Naive thymus-derived CD4-positive, alpha-beta T cell (primary cell): ENCODE data around the gene FFAR4. TPM values are rescaled to one million over a fixed set of nuclear protein-coding genes. Genes with fewer than 3 reads are reported as not detected.

Experiments used
- ATAC-seq: fragments of 150-1000 bp; cut with Tn5 transposase; 2 replicates; pipeline ENCODE4 v1.10.0; 2021; ENCODE audit warnings: mild to moderate bottlenecking, moderate library complexity
- CTCF ChIA-PET: fragments of 350-600 bp; sonication (Branson Sonifier 250); formaldehyde crosslinking; loops from one replicate; lab custom pipeline; 2021; ENCODE audit warnings: antibody characterized with exemption; lab: Charles Lee
- POLR2A ChIA-PET: fragments of 350-600 bp; sonication (Branson Sonifier 250); formaldehyde crosslinking; loops from one replicate; lab custom pipeline; 2021; ENCODE audit warnings: antibody characterized with exemption, inconsistent platforms; lab: Charles Lee
- DNase-seq, 9 donors: peaks; one replicate each; pipeline versions ENCODE4 v3.0.0 to v3.0.0-alpha.2; 2020 to 2022; ENCODE audit warnings: mixed read lengths in 1 of 9
- H3K27ac ChIP-seq: one replicate; pipeline ENCODE4 v1.7.0; 2013; ENCODE audit warnings: mild to moderate bottlenecking, low read depth, low read length, moderate library complexity
- H3K27me3 ChIP-seq, 2 donors: one replicate each; pipeline ENCODE4 v1.7.0; 2013; ENCODE audit warnings: low read length in 2 of 2, mild to moderate bottlenecking in 2 of 2, moderate library complexity in 2 of 2; ENCODE audit not compliant: control insufficient read depth in 2 of 2, insufficient read depth in 2 of 2
- H3K36me3 ChIP-seq, 3 experiments: 1 replicate in 2 of 3; 2 replicates in 1 of 3; pipeline ENCODE4 v1.7.0; 2013; ENCODE audit warnings: low read length in 3 of 3, mild to moderate bottlenecking in 3 of 3, moderate library complexity in 1 of 3; ENCODE audit not compliant: insufficient read depth in 3 of 3, control insufficient read depth in 2 of 3
- H3K4me1 ChIP-seq, 2 donors: one replicate each; pipeline ENCODE4 v1.7.0; 2013; ENCODE audit warnings: low read length in 2 of 2, mild to moderate bottlenecking in 2 of 2, moderate library complexity in 1 of 2; ENCODE audit not compliant: control insufficient read depth in 2 of 2, insufficient read depth in 2 of 2
- H3K4me3 ChIP-seq: 2 replicates; pipeline ENCODE4 v1.7.0; 2013; ENCODE audit warnings: mild to moderate bottlenecking, low read length
- H3K9me3 ChIP-seq, 3 experiments: 1 replicate in 2 of 3; 2 replicates in 1 of 3; pipeline ENCODE4 v1.7.0; 2013; ENCODE audit warnings: low read length in 3 of 3; ENCODE audit not compliant: control insufficient read depth in 2 of 3
- H3K27ac Mint-ChIP-seq, 9 donors: one replicate each; pipeline ENCODE4 v1.8.0; 2020 to 2022; ENCODE audit warnings: mixed read lengths in 9 of 9, mild to moderate bottlenecking in 8 of 9, moderate library complexity in 5 of 9, inconsistent platforms in 2 of 9
- H3K27me3 Mint-ChIP-seq, 5 donors: one replicate each; pipeline ENCODE4 v1.8.0; 2021 to 2022; ENCODE audit warnings: mixed read lengths in 5 of 5, mild to moderate bottlenecking in 1 of 5
- H3K36me3 Mint-ChIP-seq, 5 donors: one replicate each; pipeline ENCODE4 v1.8.0; 2020 to 2022; ENCODE audit warnings: mixed read lengths in 5 of 5, mild to moderate bottlenecking in 3 of 5, inconsistent platforms in 1 of 5
- H3K4me1 Mint-ChIP-seq, 7 donors: one replicate each; pipeline ENCODE4 v1.8.0; 2020 to 2022; ENCODE audit warnings: mixed read lengths in 7 of 7, mild to moderate bottlenecking in 3 of 7, inconsistent platforms in 1 of 7
- H3K4me3 Mint-ChIP-seq, 10 donors: one replicate each; pipeline ENCODE4 v1.8.0; 2020 to 2022; ENCODE audit warnings: mild to moderate bottlenecking in 10 of 10, mixed read lengths in 10 of 10, moderate library complexity in 6 of 10, inconsistent platforms in 2 of 10
- H3K9me3 Mint-ChIP-seq, 11 donors: one replicate each; pipeline ENCODE4 v1.8.0; 2020 to 2022; ENCODE audit warnings: mixed read lengths in 11 of 11, mild to moderate bottlenecking in 4 of 11, inconsistent platforms in 1 of 11, moderate library complexity in 1 of 11
- intact Hi-C, 2 donors: fragments of 100-400 bp; cut with micrococcal nuclease; formaldehyde crosslinking; loops; one replicate each; pipeline ENCODE4 v1.15.1; 2023
- polyA plus RNA-seq, 2 donors: library from polyadenylated mRNA; unstranded; fragments of 300-500 nt; fragmentation: Illumina TruSeq; gene quantifications; one replicate each; pipeline ENCODE4 v1.2.3, GENCODE V29; 2021
- total RNA-seq, 6 experiments: library from RNA in 5 of 6; stranded (reverse) in 5 of 6; gene quantifications; 1 replicate in 5 of 6; 2 replicates in 1 of 6; pipeline ENCODE4 v1.2.3 and lab custom pipeline; 2021 to 2026

FFAR4 gene
- total and polyA plus RNA-seq, 7 experiments from 2014 or later, result not detected

DNA sequence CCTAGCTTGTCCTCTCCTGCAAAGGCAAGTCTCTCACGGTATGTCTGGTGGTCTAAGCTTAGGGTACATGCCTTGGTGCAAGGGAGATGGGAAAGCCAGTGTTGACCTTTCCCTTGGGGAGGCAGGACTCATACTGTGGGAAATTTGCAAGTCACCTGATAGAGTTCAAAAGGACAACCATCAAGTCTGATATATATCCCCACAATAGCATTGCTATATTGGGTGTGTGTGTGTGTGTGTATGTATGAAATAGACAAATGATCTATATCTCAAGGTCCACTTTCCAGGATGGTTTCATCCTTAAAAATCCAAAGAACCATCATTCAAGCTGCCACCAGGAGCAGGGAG is 12.2 kb upstream of the FFAR4 start:
- H3K36me3 Mint-ChIP-seq, result no peaks in the 10 kb centered on the region
- no peak overlapping the region for H3K4me3 ChIP-seq
- peaks cover 0 to 5% (median 0%) of the 10 kb centered on the region in 7 donors for H3K4me1 Mint-ChIP-seq
- H3K27me3 ChIP-seq, result no peaks in the 10 kb centered on the region
- CTCF ChIA-PET, result interaction anchor here (0.8 to 1.5 kb wide), 5 partner anchors 9 to 367 kb away, joined by 3 to 7 read pairs (median 3); no protein-coding TSS in a partner anchor
- no peak overlapping the region for H3K4me3 Mint-ChIP-seq
- DNase-seq, result no peak
- no peak for ATAC-seq
- no peaks in the 10 kb centered on the region for H3K9me3 ChIP-seq
- H3K9me3 Mint-ChIP-seq, result no peaks in the 10 kb centered on the region
- no peak overlapping the region for H3K27ac Mint-ChIP-seq
- H3K27me3 Mint-ChIP-seq, result peaks cover 0 to 14% (median 5%) of the 10 kb centered on the region in 5 donors
- H3K27ac ChIP-seq, result no peak overlapping the region
- POLR2A ChIA-PET, result no interaction called here
- H3K4me1 ChIP-seq, result no peaks in the 10 kb centered on the region
- H3K36me3 ChIP-seq, result no peaks in the 10 kb centered on the region
- intact Hi-C loops, result loop anchor here (1.0 to 2.0 kb wide), 4 partner anchors 126 to 367 kb away; no protein-coding TSS in a partner anchor

DNA sequence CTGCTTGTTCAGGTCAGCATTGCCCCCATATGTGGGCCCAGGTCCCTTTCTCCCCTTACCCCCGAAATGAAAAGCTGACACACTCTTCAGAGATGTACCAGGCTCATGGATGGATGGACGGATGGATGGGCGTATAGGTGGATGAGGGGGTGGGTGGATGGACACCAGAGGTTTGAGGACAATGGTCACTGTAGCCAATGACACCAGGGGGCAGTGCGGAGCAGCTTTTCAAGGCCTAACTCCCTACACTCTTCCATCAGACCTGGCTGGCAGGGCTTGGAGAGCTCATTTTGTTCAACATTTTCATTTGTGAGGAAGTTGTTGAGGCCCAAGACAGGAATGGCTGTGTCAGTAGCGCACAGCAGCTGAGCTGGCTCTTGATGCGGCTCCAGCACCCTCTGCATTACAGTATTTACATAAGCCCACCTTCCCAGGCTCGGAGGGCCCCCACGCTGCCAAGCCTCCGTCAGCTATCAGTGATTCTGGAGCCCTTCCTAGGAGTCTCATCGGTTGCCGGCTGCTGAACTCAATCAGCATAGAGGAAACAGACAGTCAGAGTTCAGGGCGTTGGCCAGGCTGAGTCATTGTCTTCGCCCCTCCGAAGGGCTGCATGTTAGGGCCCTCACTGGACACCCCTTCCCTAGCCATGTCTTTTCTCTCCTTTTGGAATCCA is 11.6 kb upstream of the FFAR4 start:
- peak in 4 of 9 donors; percentile 12 to 37 (median 22) for DNase-seq
- H3K9me3 Mint-ChIP-seq, result no peaks in the 10 kb centered on the region
- POLR2A ChIA-PET, result no interaction called here

DNA sequence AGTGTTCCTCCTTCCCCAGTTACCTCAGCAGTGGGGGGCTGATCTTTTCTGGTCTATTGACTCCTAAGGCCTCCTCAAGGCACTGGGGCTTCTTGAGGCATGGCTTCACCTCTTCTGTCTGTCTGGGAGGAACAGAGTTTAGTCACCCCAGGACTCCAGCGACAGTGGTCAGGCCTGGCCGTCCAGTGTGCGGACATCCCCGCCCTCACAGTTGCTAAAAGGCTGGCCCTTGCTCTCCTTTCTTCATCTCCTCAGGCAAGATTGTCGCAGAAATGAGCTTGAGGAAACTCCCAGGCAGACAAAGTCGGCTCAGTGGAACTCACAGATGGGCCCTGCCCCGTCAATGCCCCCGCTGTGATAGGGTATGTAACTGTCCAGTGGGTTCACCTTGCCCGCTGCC is 7.0 kb upstream of the FFAR4 start:
- Mint-ChIP-seq H3K9me3 (no peaks in the 10 kb centered on the region), H3K27me3 (peaks cover 2 to 21% (median 12%) of the 10 kb centered on the region in 5 donors), H3K27ac (no peak overlapping the region), H3K4me1 (peaks cover 0 to 5% (median 0%) of the 10 kb centered on the region in 7 donors), H3K4me3 (no peak overlapping the region), H3K36me3 (no peaks in the 10 kb centered on the region)
- H3K27me3 ChIP-seq, result no peaks in the 10 kb centered on the region
- H3K9me3 ChIP-seq, result no peaks in the 10 kb centered on the region
- intact Hi-C loops, result no loop called here
- CTCF ChIA-PET, result no interaction called here
- DNase-seq, result no peak
- POLR2A ChIA-PET, result no interaction called here
- no peak overlapping the region for H3K4me3 ChIP-seq
- no peaks in the 10 kb centered on the region for H3K36me3 ChIP-seq
- no peak overlapping the region for H3K27ac ChIP-seq
- no peak for ATAC-seq
- no peaks in the 10 kb centered on the region for H3K4me1 ChIP-seq

More for the DNA sequence above, 11.6 kb upstream of the FFAR4 start:
- Histone ChIP-seq H3K9me3 (no peaks in the 10 kb centered on the region), H3K4me1 (no peaks in the 10 kb centered on the region), H3K4me3 (no peak overlapping the region), H3K27ac (no peak overlapping the region), H3K36me3 (no peaks in the 10 kb centered on the region), H3K27me3 (no peaks in the 10 kb centered on the region)
- intact Hi-C loops, result loop anchor here (1.0 to 2.0 kb wide), 4 partner anchors 125 to 366 kb away; no protein-coding TSS in a partner anchor
- Mint-ChIP-seq H3K27ac (no peak overlapping the region), H3K4me1 (peaks cover 0 to 5% (median 0%) of the 10 kb centered on the region in 7 donors), H3K4me3 (no peak overlapping the region), H3K27me3 (peaks cover 0 to 18% (median 10%) of the 10 kb centered on the region in 5 donors), H3K36me3 (no peaks in the 10 kb centered on the region)
- CTCF ChIA-PET, result interaction anchor here (1.1 to 1.5 kb wide), 4 partner anchors 8 to 366 kb away, joined by 3 to 7 read pairs (median 4); no protein-coding TSS in a partner anchor
- ATAC-seq, result peak; percentile 83

DNA sequence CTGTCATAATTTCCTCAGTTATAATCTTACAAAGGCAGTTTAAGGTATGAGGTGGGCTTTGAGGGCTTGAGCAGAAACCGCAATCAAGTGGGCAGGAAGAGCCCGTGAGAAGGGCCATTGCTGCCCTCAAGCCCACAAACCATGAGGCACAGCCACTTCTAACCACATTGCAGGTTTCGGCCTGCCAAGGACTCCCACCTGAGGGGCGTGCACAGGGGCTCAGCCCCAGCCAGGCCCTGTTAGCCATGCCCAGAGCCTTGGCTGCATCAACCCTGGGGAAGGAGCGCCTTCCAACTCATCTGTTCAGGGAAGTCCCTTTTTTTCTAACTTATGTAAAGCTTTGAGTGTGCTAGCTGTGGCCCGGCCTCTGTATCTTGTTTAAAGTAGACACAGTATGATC is 5.9 kb upstream of the FFAR4 start:
- ATAC-seq (no peak), DNase-seq (no peak)
- no peak overlapping the region for H3K27ac ChIP-seq
- CTCF ChIA-PET, result no interaction called here
- POLR2A ChIA-PET, result no interaction called here
- no peaks in the 10 kb centered on the region for H3K36me3 ChIP-seq
- H3K27me3 ChIP-seq, result no peaks in the 10 kb centered on the region
- H3K4me3 ChIP-seq, result no peak overlapping the region
- no peaks in the 10 kb centered on the region for H3K4me1 ChIP-seq
- peaks cover 0 to 2% (median 0%) of the 10 kb centered on the region in 7 donors for H3K4me1 Mint-ChIP-seq
- H3K27me3 Mint-ChIP-seq, result peaks cover 11 to 30% (median 16%) of the 10 kb centered on the region in 5 donors
- no peak overlapping the region for H3K4me3 Mint-ChIP-seq
- H3K27ac Mint-ChIP-seq, result no peak overlapping the region
- intact Hi-C loops, result no loop called here
- no peaks in the 10 kb centered on the region for H3K9me3 ChIP-seq
- no peaks in the 10 kb centered on the region for H3K9me3 Mint-ChIP-seq
- no peaks in the 10 kb centered on the region for H3K36me3 Mint-ChIP-seq

DNA sequence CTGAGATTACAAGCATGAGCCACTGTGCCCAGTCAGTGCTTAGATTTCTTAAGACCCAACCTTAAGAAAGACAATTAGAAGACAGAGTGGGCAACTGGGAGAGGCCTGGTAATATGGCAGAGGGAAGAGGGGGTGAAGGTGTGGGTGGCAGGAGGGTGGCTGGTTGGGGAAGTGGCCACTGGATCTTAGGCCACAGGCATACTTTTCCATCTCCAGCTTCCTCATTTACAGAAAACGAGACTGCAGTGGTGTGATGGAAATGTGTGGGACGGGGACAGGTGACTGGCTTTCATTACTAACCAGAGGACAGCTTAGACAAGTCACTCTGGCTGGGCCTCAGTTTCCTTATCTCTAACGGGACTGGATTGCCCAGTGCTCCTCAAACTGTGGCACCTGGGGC is 1.0 kb upstream of the FFAR4 start:
- POLR2A ChIA-PET, result no interaction called here
- no peak for ATAC-seq
- H3K27ac Mint-ChIP-seq, result no peak overlapping the region

DNA sequence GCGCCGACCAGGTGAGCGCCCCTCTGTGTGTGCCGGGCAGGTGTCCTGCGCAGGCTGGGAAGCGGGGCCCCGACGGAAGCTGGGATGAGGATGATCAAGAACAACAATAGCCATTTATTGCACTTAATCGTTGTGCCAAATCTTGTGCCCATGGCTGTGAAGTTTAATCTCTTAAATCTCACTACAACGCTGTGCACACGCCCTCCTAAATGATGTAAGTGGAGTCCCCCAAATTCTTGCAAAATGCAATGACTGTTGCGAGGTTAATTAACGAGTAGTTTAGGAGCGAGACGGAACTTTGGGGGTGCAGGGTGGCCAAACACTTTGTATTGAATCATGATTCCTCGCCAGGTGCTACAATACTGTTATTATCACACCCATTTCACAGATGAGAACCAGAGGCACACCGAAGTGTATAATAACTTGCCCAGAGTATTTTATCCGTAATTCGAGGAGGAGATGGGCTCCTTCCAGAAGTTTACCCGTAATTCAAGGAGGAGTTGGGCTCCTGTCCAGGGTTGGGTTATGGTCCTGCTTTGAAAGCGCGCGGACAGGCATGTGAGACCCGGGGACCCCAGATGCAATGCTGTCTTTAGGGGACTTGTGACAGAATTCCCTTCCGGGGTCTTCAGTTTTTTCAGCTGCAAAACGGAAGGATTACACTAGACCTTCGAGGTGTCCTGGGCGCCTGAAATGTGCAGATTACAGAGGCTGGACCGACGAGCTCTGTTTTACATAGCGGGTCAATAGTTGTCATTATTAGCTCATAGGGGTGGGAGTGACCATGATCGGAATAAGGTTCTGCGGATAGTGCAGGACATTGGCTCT is 1.0 kb downstream of the FFAR4 start:
- Mint-ChIP-seq H3K4me1 (peaks cover 0 to 8% (median 3%) of the 10 kb centered on the region in 7 donors), H3K27me3 (peaks cover 49 to 69% (median 56%) of the 10 kb centered on the region in 5 donors), H3K27ac (no peak overlapping the region), H3K4me3 (peak overlapping the region in 1 of 10 donors; percentile 33), H3K9me3 (no peaks in the 10 kb centered on the region), H3K36me3 (no peaks in the 10 kb centered on the region)
- ATAC-seq (no peak), DNase-seq (no peak)
- no peaks in the 10 kb centered on the region for H3K36me3 ChIP-seq
- no peak overlapping the region for H3K27ac ChIP-seq
- intact Hi-C loops, result no loop called here
- ChIA-PET POLR2A (no interaction called here), CTCF (interaction anchor here (1.1 kb wide), 1 partner anchor 13 kb away, joined by 3 read pairs; no protein-coding TSS in a partner anchor)
- no peaks in the 10 kb centered on the region for H3K9me3 ChIP-seq
- no peaks in the 10 kb centered on the region for H3K4me1 ChIP-seq
- H3K27me3 ChIP-seq, result peaks cover 0 to 3% of the 10 kb centered on the region in 2 donors
- no peak overlapping the region for H3K4me3 ChIP-seq

More for the DNA sequence above, 1.0 kb upstream of the FFAR4 start:
- Mint-ChIP-seq H3K4me3 (no peak overlapping the region), H3K36me3 (no peaks in the 10 kb centered on the region), H3K27me3 (peaks cover 43 to 56% (median 48%) of the 10 kb centered on the region in 5 donors), H3K9me3 (no peaks in the 10 kb centered on the region), H3K4me1 (peaks cover 0 to 8% (median 0%) of the 10 kb centered on the region in 7 donors)
- Histone ChIP-seq H3K36me3 (no peaks in the 10 kb centered on the region), H3K4me1 (no peaks in the 10 kb centered on the region), H3K4me3 (no peak overlapping the region), H3K9me3 (no peaks in the 10 kb centered on the region), H3K27me3 (no peaks in the 10 kb centered on the region), H3K27ac (no peak overlapping the region)
- CTCF ChIA-PET, result no interaction called here
- DNase-seq, result no peak
- intact Hi-C loops, result no loop called here
